HT1080 (cell line): ENCODE data around the gene CYP20A1. TPM values are rescaled to one million over a fixed set of nuclear protein-coding genes. Genes with fewer than 3 reads are reported as not detected.
"Not testable (repeated sequence)": the region's sequence is repeated elsewhere in the genome, so short reads cannot be mapped to it uniquely, and the experiment has no call there.

ENCODE experiments used
- DNase-seq: peaks from one replicate; pipeline ENCODE4 v3.0.0-alpha.2; 2015; ENCODE audit warnings: low read depth
- polyA plus RNA-seq, 2 experiments: library from polyadenylated mRNA; depleted of rRNA; stranded (reverse); fragments of >200 nt; gene quantifications; 2 replicates each; pipeline ENCODE4 v1.2.3, GENCODE V29; 2015
- total RNA-seq: library from RNA; depleted of rRNA; stranded (reverse); fragments of >200 nt; shearing (Covaris generic); gene quantifications from 2 replicates; pipeline ENCODE4 v1.2.3, GENCODE V29; 2014; rRNA removed

Gene CYP20A1
- 9.9 and 10.8 TPM in 2 replicates for total RNA-seq
- 12.9 and 15.6 TPM in 2 replicates for polyA plus RNA-seq (2015; cell fraction: cytosol; rRNA removed)
- 14.1 and 16.6 TPM in 2 replicates for polyA plus RNA-seq (2015; cell fraction: nucleus; rRNA removed)

DNA sequence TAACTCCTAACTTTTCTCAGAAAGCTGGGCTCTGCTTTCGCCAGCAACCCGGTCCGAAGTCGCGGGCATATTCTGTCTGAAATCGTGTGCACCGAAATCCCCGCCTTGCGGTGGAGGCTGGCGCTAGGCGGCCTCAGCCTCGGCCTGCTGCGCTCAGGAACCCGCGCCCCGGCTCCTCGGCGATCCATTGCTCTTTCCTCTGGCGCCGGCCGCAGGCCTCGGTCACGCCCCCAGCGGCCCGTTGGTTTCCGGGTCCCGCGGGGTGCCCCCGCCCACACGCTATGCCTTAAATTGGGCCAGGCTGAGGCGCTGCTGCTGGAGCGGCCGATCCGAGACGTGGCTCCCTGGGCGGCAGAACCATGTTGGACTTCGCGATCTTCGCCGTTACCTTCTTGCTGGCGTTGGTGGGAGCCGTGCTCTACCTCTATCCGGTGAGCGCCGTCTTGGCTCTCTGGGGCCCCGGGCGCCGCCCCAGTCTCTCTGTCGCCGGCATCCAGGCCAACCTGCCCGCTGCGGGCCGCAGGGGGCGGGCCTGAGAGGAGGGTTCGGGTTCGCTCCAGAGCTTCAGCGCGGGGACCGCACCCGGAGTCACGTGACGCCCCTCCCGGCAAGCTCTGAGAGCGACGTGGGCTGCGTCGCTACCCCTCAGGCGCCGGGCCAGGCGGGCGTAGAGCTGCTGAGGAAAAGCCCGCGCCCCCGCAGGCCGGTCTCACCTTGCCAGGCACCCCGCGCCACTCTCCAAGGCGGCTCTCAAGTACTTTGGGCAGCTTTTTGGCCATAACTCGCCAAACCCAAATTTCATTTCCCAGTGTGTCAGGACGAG, at the start of gene CYP20A1:
Gene CYP20A1 (plus strand): TSS at position 315 of the 823 bp plus-strand sequence. CDS start 45 bp downstream, at position 360.
- DNase-seq, result peak; percentile 95

DNA sequence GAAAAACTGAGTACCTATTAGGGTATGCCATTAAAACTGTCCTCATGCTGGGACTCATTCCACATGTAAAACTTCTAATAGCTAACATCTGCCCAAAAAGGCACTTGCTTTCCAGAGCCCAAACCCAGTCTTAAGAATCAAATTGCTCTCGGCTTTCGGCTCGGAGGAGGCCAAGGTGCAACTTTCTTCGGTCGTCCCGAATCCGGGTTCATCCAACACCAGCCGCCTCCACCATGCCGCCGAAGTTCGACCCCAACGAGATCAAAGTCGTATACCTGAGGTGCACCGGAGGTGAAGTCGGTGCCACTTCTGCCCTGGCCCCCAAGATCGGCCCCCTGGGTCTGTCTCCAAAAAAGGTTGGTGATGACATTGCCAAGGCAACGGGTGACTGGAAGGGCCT, 48.3 kb upstream of the CYP20A1 start:
- not testable (repeated sequence) for DNase-seq

GRCh38 chr2:203191026-203191425, 47.8 kb upstream of the CYP20A1 start:
- not testable (repeated sequence) for DNase-seq

DNA sequence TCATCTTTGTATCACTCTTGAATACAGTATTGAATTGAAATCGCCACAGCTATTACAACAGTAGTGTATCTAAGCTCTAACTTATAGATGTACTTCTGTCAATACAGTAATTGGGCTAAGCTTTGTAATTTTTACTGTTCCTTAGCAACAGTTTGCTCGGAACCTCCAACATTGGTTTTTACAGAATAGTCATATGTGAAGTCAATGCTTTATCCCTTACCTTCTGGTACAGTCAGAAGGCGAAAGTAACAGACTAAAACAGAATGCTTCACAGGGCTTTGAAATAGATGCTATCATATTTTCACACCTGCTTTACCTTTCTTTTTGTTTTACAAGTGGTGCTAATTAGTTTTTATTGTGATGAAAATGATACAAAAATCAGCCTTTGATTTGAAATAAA, 46.9 kb upstream of the CYP20A1 start:
- no peak for DNase-seq

- no peak for DNase-seq
Observed at GRCh38 chr2:203195331-203196036, 43.3 kb upstream of the CYP20A1 start.

GRCh38 chr2:203200866-203201265, 38.0 kb upstream of the CYP20A1 start:
- no peak for DNase-seq

GRCh38 chr2:203201426-203201825, 37.4 kb upstream of the CYP20A1 start:
- no peak for DNase-seq

DNA sequence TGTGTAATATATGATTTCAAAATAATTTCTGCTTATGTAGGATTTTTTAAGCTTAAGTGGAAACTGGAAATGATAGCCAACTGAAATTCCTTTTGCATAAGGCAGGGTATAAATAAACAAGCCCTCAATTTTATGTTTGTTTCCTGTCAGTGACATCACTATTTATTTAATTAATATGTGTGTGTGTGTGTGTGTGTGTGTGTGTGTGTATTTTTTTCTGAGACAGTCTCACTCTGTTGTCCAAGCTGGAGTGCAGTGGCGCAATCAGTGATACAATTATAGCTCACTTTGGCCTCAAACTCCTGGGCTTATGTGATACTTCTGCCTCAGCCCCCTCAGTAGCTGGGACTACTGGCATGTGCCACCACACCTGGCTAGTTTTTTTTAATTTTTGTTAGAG, 29.3 kb upstream of the CYP20A1 start:
- no peak for DNase-seq

DNA sequence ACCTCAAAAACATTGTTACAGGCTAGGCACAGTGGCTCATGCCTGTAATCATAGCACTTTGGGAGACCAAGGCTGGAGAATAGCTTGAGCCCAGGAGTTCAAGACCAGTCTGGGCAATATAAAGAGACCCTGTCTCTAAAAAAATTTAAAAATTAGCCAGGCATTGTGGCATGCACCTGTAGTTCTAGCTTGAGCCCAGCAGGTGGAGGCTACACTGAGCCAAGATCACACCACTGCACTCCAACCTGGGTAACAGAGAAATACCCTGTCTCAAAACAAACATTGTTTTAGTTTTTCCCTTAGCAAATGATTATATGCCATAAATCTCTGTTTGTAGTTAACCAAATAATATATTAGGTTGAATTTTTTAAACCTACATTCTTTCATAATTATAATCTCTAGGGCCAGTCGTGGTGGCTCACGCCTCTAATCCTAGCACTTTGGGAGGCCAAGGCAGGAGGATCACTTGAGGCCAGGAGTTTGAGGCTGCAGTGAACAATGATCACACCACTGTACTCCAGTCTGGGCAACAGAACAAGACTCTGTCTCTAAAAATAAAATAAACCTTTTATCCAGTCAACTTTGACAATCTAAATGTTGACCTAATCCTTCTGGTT, 13.3 kb upstream of the CYP20A1 start:
- peak; percentile 15 for DNase-seq

GRCh38 chr2:203229674-203230073, 9.1 kb upstream of the CYP20A1 start:
- not testable (repeated sequence) for DNase-seq

DNA sequence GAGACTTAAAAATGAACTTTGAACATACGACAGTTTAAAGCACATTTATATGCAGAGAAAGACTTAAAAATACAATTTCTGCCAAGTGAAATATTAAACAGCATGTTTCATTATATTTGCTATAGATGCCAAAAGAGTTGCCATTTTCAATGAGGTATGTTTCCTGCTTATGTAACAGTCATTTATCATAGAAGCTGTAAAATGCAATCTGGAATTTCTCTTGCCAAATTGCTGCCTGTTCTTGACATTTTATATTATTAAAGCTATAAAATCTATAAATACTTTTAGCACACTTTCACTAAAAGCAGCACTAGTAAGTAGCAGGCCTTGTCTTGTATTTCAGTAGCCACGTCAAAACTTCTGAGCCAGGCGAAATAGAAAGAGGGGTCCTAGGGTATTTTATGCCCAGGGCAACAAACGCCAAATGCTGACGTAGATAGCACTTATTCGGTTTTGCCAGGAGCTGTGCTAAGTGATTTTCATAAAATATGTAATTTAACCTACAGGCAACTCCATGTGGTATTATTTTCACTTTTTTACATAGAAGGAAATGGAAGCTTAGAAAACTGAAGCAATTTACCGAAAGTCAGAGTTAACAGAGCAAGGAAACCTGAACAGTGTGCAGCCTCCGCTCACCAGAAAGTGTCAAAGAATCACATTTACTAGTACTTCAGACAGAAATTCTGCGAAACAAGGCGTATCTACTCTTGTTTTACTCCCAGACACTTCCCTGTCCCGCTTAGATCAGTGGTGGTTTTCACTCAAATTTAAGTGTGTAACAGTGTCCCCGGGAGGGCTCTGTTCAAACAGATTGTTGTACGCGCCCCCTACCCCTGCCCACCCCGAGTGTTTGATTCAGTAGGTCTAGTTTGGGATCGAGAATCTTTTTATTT, 1.2 kb upstream of the CYP20A1 start:
- no peak for DNase-seq

DNA sequence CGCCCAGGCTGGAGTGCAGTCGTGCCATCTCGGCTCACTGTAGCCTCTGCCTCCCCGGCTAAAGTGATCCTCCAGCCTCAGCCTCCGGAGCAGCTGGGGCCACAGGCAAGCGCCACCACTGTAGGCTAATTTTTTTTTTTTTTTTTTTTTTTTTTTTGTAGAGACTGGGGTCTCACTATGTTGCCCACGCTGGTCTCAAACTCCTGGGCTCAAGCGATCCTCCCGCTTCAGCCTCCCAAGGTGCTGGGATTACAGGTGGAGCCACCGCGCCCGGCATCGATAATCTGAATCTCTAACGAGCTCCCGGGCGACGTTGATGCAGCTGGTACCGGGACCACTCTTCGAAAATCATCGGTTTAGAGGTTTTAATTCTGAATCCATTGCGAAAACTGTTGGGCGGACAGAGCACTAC, 520 bp upstream of the CYP20A1 start:
- no peak for DNase-seq

GRCh38 chr2:203240491-203240890, 1.7 kb downstream of the CYP20A1 start:
- DNase-seq, result no peak

DNA sequence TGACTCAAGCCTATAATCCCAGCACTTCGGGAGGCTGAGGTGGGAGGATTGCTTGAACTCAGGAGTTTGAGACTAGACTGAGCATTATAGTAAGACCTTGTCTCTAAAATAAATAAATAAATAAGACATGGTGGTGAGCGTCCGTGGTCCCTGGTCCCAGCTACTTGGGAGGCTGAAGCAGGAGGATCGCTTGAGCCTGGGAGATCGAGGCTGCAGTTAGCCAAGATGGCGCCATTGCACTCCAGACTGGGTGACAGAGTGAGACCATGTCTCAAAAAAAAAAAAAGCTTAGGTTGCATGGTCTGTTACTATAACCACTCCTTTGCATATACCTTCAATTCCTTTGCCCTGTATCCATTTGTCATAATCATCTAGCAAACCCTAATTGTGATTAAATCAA, 3.7 kb downstream of the CYP20A1 start:
- no peak for DNase-seq

DNA sequence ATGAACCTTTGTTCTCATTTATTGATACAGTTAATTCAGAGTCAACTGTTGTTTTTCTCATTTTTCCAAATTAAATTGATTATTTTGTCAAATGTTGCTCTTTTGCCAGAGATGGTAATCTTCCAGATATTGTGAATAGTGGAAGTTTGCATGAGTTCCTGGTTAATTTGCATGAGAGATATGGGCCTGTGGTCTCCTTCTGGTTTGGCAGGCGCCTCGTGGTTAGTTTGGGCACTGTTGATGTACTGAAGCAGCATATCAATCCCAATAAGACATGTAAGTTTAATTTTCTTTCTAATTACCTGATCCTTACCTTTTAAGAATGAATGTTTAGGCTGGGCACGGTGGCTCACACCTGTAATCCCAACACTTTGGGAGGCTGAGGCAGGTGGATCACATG, 7.8 kb downstream of the CYP20A1 start:
- no peak for DNase-seq

GRCh38 chr2:203252818-203253217, 14.0 kb downstream of the CYP20A1 start:
- no peak for DNase-seq

DNA sequence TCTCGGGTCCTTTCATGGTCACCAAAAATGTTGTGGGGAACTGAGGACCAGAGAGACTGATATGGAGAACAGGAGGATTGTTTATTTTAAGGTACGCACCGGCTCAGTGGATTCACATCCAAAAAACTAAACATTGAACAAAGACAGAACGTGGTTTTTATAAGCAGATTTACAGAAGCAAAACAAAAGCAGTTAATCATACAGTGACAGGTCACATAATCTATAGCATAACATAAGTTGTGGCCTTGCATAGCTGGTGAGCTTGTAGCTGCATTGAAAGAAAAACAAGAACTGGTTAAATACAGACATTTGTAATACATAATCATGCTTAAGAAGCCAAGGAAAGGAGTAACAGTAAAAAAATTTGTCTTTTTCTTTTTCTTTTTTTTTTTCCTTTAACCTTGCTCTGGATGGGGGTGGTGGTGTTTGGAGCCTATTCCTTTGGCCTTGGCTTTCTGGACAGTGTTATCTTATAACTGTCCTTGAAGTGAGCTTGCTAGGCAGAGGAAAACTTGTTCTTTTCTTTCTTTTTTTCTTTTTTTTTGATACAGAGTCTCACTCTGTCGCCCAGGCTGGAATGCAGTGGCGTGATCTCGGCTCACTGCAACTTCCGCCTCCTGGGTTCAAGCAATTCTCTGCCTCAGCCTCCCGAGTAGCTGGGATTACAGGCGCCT, 14.7 kb downstream of the CYP20A1 start:
- DNase-seq, result not testable (repeated sequence)

- DNase-seq, result no peak
Observed at GRCh38 chr2:203261326-203262159, 22.7 kb downstream of the CYP20A1 start.

- DNase-seq, result no peak
Observed at GRCh38 chr2:203279288-203279687, 40.5 kb downstream of the CYP20A1 start.
